MM.1S (cell line): ENCODE measurements around the gene SAC3D1.

Experiments
- DNase-seq: peaks from one replicate; pipeline ENCODE4 v3.0.0-alpha.2; 2015
- H2AFZ ChIP-seq: fragments of 300-600 bp; sonication (generic); 2 replicates; pipeline ENCODE4 v1.6.0; 2016; ENCODE audit warnings: antibody characterized with exemption, low read length
- H3F3A ChIP-seq: fragments of 300-600 bp; sonication (generic); 2 replicates; pipeline ENCODE4 v1.6.1; 2016; ENCODE audit warnings: mild to moderate bottlenecking, antibody characterized with exemption, low read length, moderate library complexity, mixed read lengths; ENCODE audit not compliant: insufficient read depth
- H3K27ac ChIP-seq: fragments of 300-600 bp; sonication (generic); 2 replicates; pipeline ENCODE4 v1.5.1; 2016; ENCODE audit warnings: mild to moderate bottlenecking, low read length
- H3K27me3 ChIP-seq: fragments of 300-600 bp; sonication (generic); replicated peaks from 2 replicates; pipeline ENCODE4 v1.6.0; 2016; ENCODE audit warnings: low read length; ENCODE audit not compliant: insufficient read depth
- H3K36me3 ChIP-seq: fragments of 300-600 bp; sonication (generic); replicated peaks from 2 replicates; pipeline ENCODE4 v1.6.1; 2016; ENCODE audit warnings: mild to moderate bottlenecking, low read length, mixed read lengths; ENCODE audit not compliant: insufficient read depth
- H3K4me1 ChIP-seq: fragments of 300-600 bp; sonication (generic); 2 replicates; pipeline ENCODE4 v1.6.1; 2016; ENCODE audit warnings: low read length, mixed read lengths
- H3K4me2 ChIP-seq: fragments of 300-600 bp; sonication (generic); 2 replicates; pipeline ENCODE4 v1.6.0; 2016; ENCODE audit warnings: low read depth, low read length
- H3K4me3 ChIP-seq: fragments of 300-600 bp; sonication (generic); 2 replicates; pipeline ENCODE4 v1.5.1; 2016; ENCODE audit warnings: low read length, mixed read lengths
- H3K79me2 ChIP-seq: fragments of 300-600 bp; sonication (generic); 2 replicates; pipeline ENCODE4 v1.6.1; 2016; ENCODE audit warnings: mixed run types, low read length, mixed read lengths
- H3K9ac ChIP-seq: fragments of 300-600 bp; sonication (generic); 2 replicates; pipeline ENCODE4 v1.6.1; 2016; ENCODE audit warnings: low read length, mixed read lengths
- H3K9me2 ChIP-seq: fragments of 300-600 bp; sonication (generic); replicated peaks from 2 replicates; pipeline ENCODE4 v1.6.1; 2016; ENCODE audit warnings: mild to moderate bottlenecking, low read length, mixed read lengths; ENCODE audit not compliant: insufficient read depth
- H3K9me3 ChIP-seq: fragments of 300-600 bp; sonication (generic); replicated peaks from 2 replicates; pipeline ENCODE4 v1.6.1; 2016; ENCODE audit warnings: mild to moderate bottlenecking, low read length, mixed read lengths; ENCODE audit not compliant: insufficient read depth
- H4K20me1 ChIP-seq: fragments of 300-600 bp; sonication (generic); 2 replicates; pipeline ENCODE4 v1.6.1; 2016; ENCODE audit warnings: mild to moderate bottlenecking, low read length, moderate library complexity, mixed read lengths; ENCODE audit not compliant: insufficient read depth
- CTCF ChIP-seq: fragments of 300-600 bp; sonication (generic); IDR thresholded peaks from 2 replicates; pipeline ENCODE4 v1.5.1; 2016; ENCODE audit warnings: antibody characterized with exemption, low read length, mixed read lengths
- EZH2 ChIP-seq: fragments of 300-600 bp; sonication (generic); optimal IDR thresholded peaks from 2 replicates; pipeline ENCODE3; 2017; ENCODE audit warnings: low read depth, mild to moderate bottlenecking, antibody characterized with exemption, low read length, mixed read lengths
- EZH2phosphoT487 ChIP-seq: fragments of 300-600 bp; sonication (generic); IDR thresholded peaks from 2 replicates; pipeline ENCODE4 v1.6.1; 2018; ENCODE audit warnings: antibody characterized with exemption, low read length

SAC3D1 gene

GRCh38 chr11:65036931-65037330, 4.1 kb upstream of the SAC3D1 start:
- TF ChIP-seq EZH2phosphoT487 (no peak), EZH2 (no peak)
- Histone ChIP-seq H3K4me2 (no peak overlapping the region), H3K4me1 (peaks cover 5% of the 10 kb centered on the region; the same call in 1 of the 2 replicates), H3K4me3 (no peak overlapping the region), H4K20me1 (no peaks in the 10 kb centered on the region), H3K36me3 (no peaks in the 10 kb centered on the region), H3K9me3 (no peaks in the 10 kb centered on the region), H3K27ac (no peak overlapping the region), H2AFZ (no peak overlapping the region), H3K27me3 (no peaks in the 10 kb centered on the region), H3F3A (peaks cover 9% of the 10 kb centered on the region), H3K9me2 (no peaks in the 10 kb centered on the region), H3K9ac (no peak overlapping the region), H3K79me2 (peaks cover 4% of the 10 kb centered on the region)
- DNase-seq, result no peak

GRCh38 chr11:65040520-65040846, 527 bp upstream of the SAC3D1 start:
- Histone ChIP-seq H2AFZ (peak overlapping the region; percentile 59), H3K36me3 (no peaks in the 10 kb centered on the region), H3K9me3 (no peaks in the 10 kb centered on the region), H3K4me3 (peak overlapping the region; percentile 76), H3F3A (peaks cover 9% of the 10 kb centered on the region), H3K79me2 (peaks cover 39% of the 10 kb centered on the region), H3K27me3 (no peaks in the 10 kb centered on the region), H3K4me2 (peak overlapping the region; percentile 64), H3K27ac (peak overlapping the region; percentile 94), H3K4me1 (peaks cover 13% of the 10 kb centered on the region), H3K9ac (peak overlapping the region; percentile 82), H3K9me2 (no peaks in the 10 kb centered on the region), H4K20me1 (no peaks in the 10 kb centered on the region)
- DNase-seq, result no peak
- TF ChIP-seq CTCF, result no peak
- TF ChIP-seq EZH2phosphoT487, result no peak
- TF ChIP-seq EZH2, result no peak

GRCh38 chr11:65042891-65043290, 1.9 kb downstream of the SAC3D1 start:
- TF ChIP-seq CTCF (no peak), EZH2phosphoT487 (no peak), EZH2 (no peak)
- no peak overlapping the region for H3K27ac ChIP-seq
- no peaks in the 10 kb centered on the region for H3K27me3 ChIP-seq
- no peaks in the 10 kb centered on the region for H3K36me3 ChIP-seq
- no peaks in the 10 kb centered on the region for H3K9me2 ChIP-seq
- no peaks in the 10 kb centered on the region for H4K20me1 ChIP-seq
- peaks cover 12% of the 10 kb centered on the region for H3F3A ChIP-seq
- no peak for DNase-seq
- no peak overlapping the region for H2AFZ ChIP-seq
- no peak overlapping the region for H3K9ac ChIP-seq
- no peak overlapping the region for H3K4me2 ChIP-seq
- H3K4me1 ChIP-seq, result peaks cover 13% of the 10 kb centered on the region
- H3K4me3 ChIP-seq, result 0 out of 2 replicates have a peak overlapping the region, but pooled peaks have one; percentile 76
- peaks cover 42% of the 10 kb centered on the region for H3K79me2 ChIP-seq
- no peaks in the 10 kb centered on the region for H3K9me3 ChIP-seq

- Histone ChIP-seq H4K20me1 (no peaks in the 10 kb centered on the region), H3K9me3 (no peaks in the 10 kb centered on the region), H3F3A (peaks cover 12% of the 10 kb centered on the region), H3K4me1 (peaks cover 13% of the 10 kb centered on the region), H2AFZ (no peak overlapping the region), H3K27me3 (no peaks in the 10 kb centered on the region), H3K36me3 (no peaks in the 10 kb centered on the region), H3K79me2 (peaks cover 42% of the 10 kb centered on the region), H3K9me2 (no peaks in the 10 kb centered on the region), H3K4me2 (no peak overlapping the region), H3K27ac (no peak overlapping the region), H3K4me3 (no peak overlapping the region), H3K9ac (no peak overlapping the region)
- no peak for TF ChIP-seq CTCF
- TF ChIP-seq EZH2, result no peak
- no peak for TF ChIP-seq EZH2phosphoT487
- DNase-seq, result no peak
Observed at GRCh38 chr11:65043881-65044501, 3.0 kb downstream of the SAC3D1 start.
